ENCODE measurements around the gene CPNE4. TPM values are rescaled to one million over a fixed set of nuclear protein-coding genes. Genes with fewer than 3 reads are reported as not detected.

CPNE4 gene
- total RNA-seq, 1 experiment from 2014 or later: 31.1 TPM

- peak; percentile 47 for DNase-seq
- Mint-ChIP-seq H3K27ac (ENCODE audit: unreplicated experiment) (no peak overlapping the region), H3K36me3 (ENCODE audit: insufficient read depth, unreplicated experiment) (no peaks in the 10 kb centered on the region)
These were observed 443.3 kb downstream of the CPNE4 start for GRCh38 chr3:131591394-131592014.

GRCh38 chr3:131586277-131586676 is 448.5 kb downstream of the CPNE4 start:
- H3K9me3 Mint-ChIP-seq (ENCODE audit: low read depth, unreplicated experiment): no peaks in the 10 kb centered on the region
- no peaks in the 10 kb centered on the region for H3K36me3 Mint-ChIP-seq (ENCODE audit: insufficient read depth, unreplicated experiment)
- CTCF ChIA-PET: no interaction called here
- no peak for DNase-seq
- no peak for TF ChIP-seq CTCF (IDR thresholded peaks at IDR 0.05; ENCODE audit: unreplicated experiment)
- no peaks in the 10 kb centered on the region for H3K27me3 Mint-ChIP-seq (ENCODE audit: unreplicated experiment)
- H3K27ac Mint-ChIP-seq (ENCODE audit: unreplicated experiment): no peak overlapping the region
- intact Hi-C loops (cut with micrococcal nuclease; ENCODE audit: unreplicated experiment): no loop called here
- H3K4me1 Mint-ChIP-seq (ENCODE audit: low read depth, unreplicated experiment): peaks cover 6% of the 10 kb centered on the region
- no TSS peak for BruUV-seq (replicated peaks)
- no peak overlapping the region for H3K4me3 Mint-ChIP-seq (ENCODE audit: low read depth, unreplicated experiment)

More at GRCh38 chr3:131591394-131592014, 443.3 kb downstream of the CPNE4 start:
- Mint-ChIP-seq H3K27me3 (ENCODE audit: unreplicated experiment) (no peaks in the 10 kb centered on the region), H3K4me3 (ENCODE audit: low read depth, unreplicated experiment) (no peak overlapping the region), H3K4me1 (ENCODE audit: low read depth, unreplicated experiment) (peaks cover 13% of the 10 kb centered on the region), H3K9me3 (ENCODE audit: low read depth, unreplicated experiment) (no peaks in the 10 kb centered on the region)
- no TSS peak for BruUV-seq (replicated peaks)
- CTCF ChIA-PET: interaction anchor here (0.5 to 0.6 kb wide), 2 partner anchors 107 to 606 kb away, joined by 4 to 5 read pairs; no protein-coding TSS in a partner anchor
- no peak for TF ChIP-seq CTCF (IDR thresholded peaks at IDR 0.05; ENCODE audit: unreplicated experiment)
- intact Hi-C loops (cut with micrococcal nuclease; ENCODE audit: unreplicated experiment): no loop called here

- H3K27ac Mint-ChIP-seq (ENCODE audit: unreplicated experiment): no peak overlapping the region
- H3K36me3 Mint-ChIP-seq (ENCODE audit: insufficient read depth, unreplicated experiment): no peaks in the 10 kb centered on the region
- DNase-seq: no peak
- BruUV-seq (replicated peaks): no TSS peak
- no peak for TF ChIP-seq CTCF (IDR thresholded peaks at IDR 0.05; ENCODE audit: unreplicated experiment)
- H3K4me1 Mint-ChIP-seq (ENCODE audit: low read depth, unreplicated experiment): no peaks in the 10 kb centered on the region
- intact Hi-C loops (cut with micrococcal nuclease; ENCODE audit: unreplicated experiment): no loop called here
- no peaks in the 10 kb centered on the region for H3K27me3 Mint-ChIP-seq (ENCODE audit: unreplicated experiment)
- CTCF ChIA-PET: no interaction called here
- no peaks in the 10 kb centered on the region for H3K9me3 Mint-ChIP-seq (ENCODE audit: low read depth, unreplicated experiment)
- no peak overlapping the region for H3K4me3 Mint-ChIP-seq (ENCODE audit: low read depth, unreplicated experiment)
These were observed 452.4 kb downstream of the CPNE4 start for GRCh38 chr3:131582438-131582837.

GRCh38 chr3:131568460-131568859 is 466.4 kb downstream of the CPNE4 start:
- Mint-ChIP-seq H3K27me3 (ENCODE audit: unreplicated experiment) (no peaks in the 10 kb centered on the region), H3K4me3 (ENCODE audit: low read depth, unreplicated experiment) (no peak overlapping the region), H3K27ac (ENCODE audit: unreplicated experiment) (no peak overlapping the region), H3K4me1 (ENCODE audit: low read depth, unreplicated experiment) (peaks cover 10% of the 10 kb centered on the region), H3K9me3 (ENCODE audit: low read depth, unreplicated experiment) (no peaks in the 10 kb centered on the region), H3K36me3 (ENCODE audit: insufficient read depth, unreplicated experiment) (no peaks in the 10 kb centered on the region)
- no peak for TF ChIP-seq CTCF (IDR thresholded peaks at IDR 0.05; ENCODE audit: unreplicated experiment)
- BruUV-seq (replicated peaks): no TSS peak
- no peak for DNase-seq
- intact Hi-C loops (cut with micrococcal nuclease; ENCODE audit: unreplicated experiment): no loop called here
- CTCF ChIA-PET: interaction anchor here (0.7 to 1.3 kb wide), 3 partner anchors 10 to 227 kb away, joined by 3 read pairs; no protein-coding TSS in a partner anchor
